Spinal cord (tissue), 10 donors: ENCODE data around the gene CNTNAP4. TPM values are rescaled to one million over a fixed set of nuclear protein-coding genes. Genes with fewer than 3 reads are reported as not detected.

Experiments
- DNase-seq, 6 donors: peaks; one replicate each; pipeline versions ENCODE4 v3.0.0 to v3.0.0-alpha.2; 2013 to 2015; ENCODE audit warnings: low spot score in 6 of 6, low read depth in 4 of 6
- H3K27ac ChIP-seq: one replicate; pipeline ENCODE4 v1.5.1; 2013; ENCODE audit warnings: low read depth, low read length, control low read depth
- H3K27me3 ChIP-seq: one replicate; pipeline ENCODE4 v1.6.1; 2013; ENCODE audit warnings: low read length; ENCODE audit not compliant: control insufficient read depth, insufficient read depth
- H3K36me3 ChIP-seq: one replicate; pipeline ENCODE4 v1.6.1; 2013; ENCODE audit warnings: low read length; ENCODE audit not compliant: control insufficient read depth, insufficient read depth
- H3K4me1 ChIP-seq: one replicate; pipeline ENCODE4 v1.6.1; 2013; ENCODE audit warnings: low read length; ENCODE audit not compliant: control insufficient read depth, insufficient read depth
- H3K4me3 ChIP-seq: one replicate; pipeline ENCODE4 v1.5.1; 2013; ENCODE audit warnings: low read depth, low read length, control low read depth
- H3K9me3 ChIP-seq: one replicate; pipeline ENCODE4 v1.6.1; 2013; ENCODE audit warnings: low read length; ENCODE audit not compliant: control insufficient read depth, insufficient read depth
- WGBS: methylation state at CpG from one replicate; pipeline ENCODE4 v1.1.5; 2013; ENCODE audit warnings: missing lambda C conversion rate; ENCODE audit not compliant: insufficient coverage; 5-methylcytosine and 5-hydroxymethylcytosine counted together
- polyA plus RNA-seq, 2 donors: library from polyadenylated mRNA; unstranded; fragments of 120-200 nt; gene quantifications; one replicate each; pipeline ENCODE4 v1.2.1, GENCODE V29; 2013; ENCODE audit not compliant: insufficient read length in 2 of 2
- total RNA-seq, 2 donors: library from RNA; depleted of rRNA in 1 of 2; stranded (reverse); fragments of 120-200 nt in 1 of 2; fragments of >200 nt in 1 of 2; gene quantifications; one replicate each; pipeline versions ENCODE4 v1.2.3 to v1.2.4, GENCODE V29; 2013 to 2014
- donor health status: healthy.

CNTNAP4 gene
- total and polyA plus RNA-seq, 4 donors = 17.3 to 56.0 (median 42.0) TPM

DNA sequence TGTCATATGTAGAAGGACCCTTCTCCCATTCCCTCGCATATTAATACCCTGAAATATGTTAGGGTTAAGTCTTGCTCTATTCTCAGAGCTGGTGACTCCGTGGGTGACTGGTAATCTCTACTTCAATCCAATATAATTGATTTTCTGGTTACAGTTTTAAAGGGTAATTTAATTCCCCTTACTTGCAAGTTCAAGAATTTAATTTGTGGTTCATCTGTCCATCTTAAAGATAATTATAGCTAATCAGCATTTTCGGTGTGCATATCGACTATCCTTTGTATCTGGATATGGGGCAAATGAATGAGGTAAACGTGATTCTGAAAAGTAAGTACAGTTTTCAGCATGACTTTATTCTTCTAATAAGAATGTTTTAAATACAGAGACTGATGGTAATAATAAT lies 250.0 kb downstream of the CNTNAP4 start:
- no peaks in the 10 kb centered on the region for H3K4me1 ChIP-seq
- H3K27ac ChIP-seq = no peak overlapping the region
- no CpG with 5 or more reads among the region's 5 CpGs for WGBS
- DNase-seq = no peak
- H3K4me3 ChIP-seq = no peak overlapping the region
- H3K27me3 ChIP-seq = no peaks in the 10 kb centered on the region
- H3K9me3 ChIP-seq = no peaks in the 10 kb centered on the region
- H3K36me3 ChIP-seq = no peaks in the 10 kb centered on the region

DNA sequence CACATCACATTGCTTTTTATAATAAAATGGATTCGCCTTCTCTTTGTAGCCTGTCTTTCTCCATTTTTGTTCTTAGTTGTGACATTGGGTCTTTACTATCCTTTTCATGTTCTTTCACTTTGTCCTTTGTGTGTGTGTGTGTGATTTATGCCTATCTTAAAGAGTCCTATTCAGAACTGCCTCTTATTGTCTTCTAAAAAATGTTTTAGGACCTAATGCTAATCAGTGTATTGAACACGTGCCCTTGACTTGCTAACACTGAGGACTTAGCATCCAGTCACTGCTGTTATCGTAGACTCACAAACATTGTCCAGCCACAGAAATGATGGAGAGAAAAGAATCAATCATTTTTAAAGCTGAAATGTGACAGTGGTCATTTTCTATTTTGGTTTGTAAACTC lies 251.9 kb downstream of the CNTNAP4 start:
- Histone ChIP-seq H3K27ac (no peak overlapping the region), H3K9me3 (no peaks in the 10 kb centered on the region)

DNA sequence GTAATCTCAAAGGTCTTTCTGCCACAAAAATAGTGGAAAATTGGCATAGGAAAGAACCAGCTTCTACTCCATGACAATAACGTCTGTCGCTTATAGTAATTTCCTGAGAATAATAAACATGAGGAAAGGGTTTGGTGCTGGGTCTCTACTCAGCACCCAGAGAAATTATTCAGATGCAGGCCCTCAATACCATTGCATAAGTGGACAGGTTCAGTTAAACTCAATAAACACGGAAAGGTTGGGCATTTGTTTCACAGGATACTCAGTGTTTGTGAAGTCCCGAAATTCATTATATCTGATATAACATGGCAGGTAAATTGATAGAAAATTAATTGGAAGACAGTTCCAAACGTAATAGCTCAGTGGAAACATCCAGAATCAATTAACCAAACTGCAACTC lies 254.0 kb downstream of the CNTNAP4 start:
- H3K27me3 ChIP-seq = no peaks in the 10 kb centered on the region
- H3K9me3 ChIP-seq = no peaks in the 10 kb centered on the region
- WGBS = no CpG with 5 or more reads among the region's 5 CpGs
- no peaks in the 10 kb centered on the region for H3K36me3 ChIP-seq
- H3K4me3 ChIP-seq = no peak overlapping the region
- H3K27ac ChIP-seq = no peak overlapping the region
- H3K4me1 ChIP-seq = no peaks in the 10 kb centered on the region
- no peak for DNase-seq

More for the DNA sequence above, 251.9 kb downstream of the CNTNAP4 start:
- H3K4me3 ChIP-seq = no peak overlapping the region
- WGBS = 20% methylated on average over 1 of the region's 3 CpGs
- no peak for DNase-seq
- no peaks in the 10 kb centered on the region for H3K27me3 ChIP-seq
- no peaks in the 10 kb centered on the region for H3K4me1 ChIP-seq
- no peaks in the 10 kb centered on the region for H3K36me3 ChIP-seq

DNA sequence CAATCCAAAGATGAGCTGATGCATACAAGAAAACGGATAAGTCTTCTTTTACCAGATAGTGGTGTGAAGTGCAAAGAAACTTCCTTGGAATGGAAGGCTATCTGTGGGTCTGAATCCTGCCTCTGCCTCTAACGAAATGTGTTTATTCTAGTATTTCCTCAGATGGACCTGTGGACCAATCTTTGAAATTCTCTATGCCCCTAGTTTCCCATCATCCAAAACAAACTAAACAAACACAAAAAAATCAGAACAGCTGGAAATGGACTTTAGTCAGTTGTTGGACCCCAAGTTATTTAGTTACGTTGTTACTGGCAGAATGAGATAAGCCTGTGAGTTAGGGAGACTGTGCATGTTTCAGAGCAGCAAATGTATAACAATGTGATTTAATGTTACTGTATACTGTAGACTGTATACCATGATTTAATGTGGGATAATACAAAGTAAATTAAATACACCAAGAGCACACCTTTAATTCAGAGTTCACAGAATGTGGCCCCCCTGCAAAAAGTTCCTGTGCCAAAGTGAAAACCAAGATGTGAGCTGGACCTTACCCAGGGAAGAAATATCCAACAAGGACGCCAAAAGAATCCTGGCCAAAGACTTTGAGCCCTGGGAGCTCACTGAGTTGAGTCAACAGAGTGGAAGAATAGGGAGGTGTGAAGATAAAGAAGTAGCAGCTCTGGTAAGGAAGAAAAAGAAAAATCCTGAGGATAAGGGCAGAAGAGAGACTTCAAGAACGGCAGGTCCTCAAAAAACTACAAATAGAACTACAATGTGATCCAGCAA lies 255.2 kb downstream of the CNTNAP4 start:
- peak in 1 of 6 donors; percentile 25 for DNase-seq
- no peak overlapping the region for H3K4me3 ChIP-seq
- H3K27ac ChIP-seq = no peak overlapping the region
- H3K36me3 ChIP-seq = no peaks in the 10 kb centered on the region
- H3K4me1 ChIP-seq = no peaks in the 10 kb centered on the region
- H3K9me3 ChIP-seq = no peaks in the 10 kb centered on the region
- no peaks in the 10 kb centered on the region for H3K27me3 ChIP-seq
- WGBS = 93% methylated on average over 3 of the region's 5 CpGs

DNA sequence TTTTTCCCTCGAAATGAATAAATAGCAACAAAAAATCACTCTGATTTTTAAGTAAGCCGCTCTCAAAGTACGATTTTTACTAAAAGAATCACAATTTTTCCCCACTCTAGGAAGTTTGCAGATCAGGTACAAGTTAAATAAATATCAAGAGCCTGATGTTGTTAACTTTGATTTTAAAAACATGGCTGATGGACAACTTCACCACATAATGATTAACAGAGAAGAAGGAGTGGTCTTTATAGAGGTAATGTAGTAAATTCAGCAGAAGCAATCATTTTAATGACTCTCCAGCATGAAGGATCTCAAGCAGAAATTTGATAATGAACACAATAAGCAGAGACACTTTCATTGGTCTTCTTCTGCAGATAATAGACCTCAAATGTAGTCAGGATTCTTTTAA lies 262.4 kb downstream of the CNTNAP4 start:
- Histone ChIP-seq H3K4me1 (no peaks in the 10 kb centered on the region), H3K9me3 (no peaks in the 10 kb centered on the region), H3K4me3 (no peak overlapping the region), H3K36me3 (no peaks in the 10 kb centered on the region), H3K27me3 (no peaks in the 10 kb centered on the region), H3K27ac (no peak overlapping the region)
- WGBS = no CpG with 5 or more reads among the region's 3 CpGs
- DNase-seq = no peak

DNA sequence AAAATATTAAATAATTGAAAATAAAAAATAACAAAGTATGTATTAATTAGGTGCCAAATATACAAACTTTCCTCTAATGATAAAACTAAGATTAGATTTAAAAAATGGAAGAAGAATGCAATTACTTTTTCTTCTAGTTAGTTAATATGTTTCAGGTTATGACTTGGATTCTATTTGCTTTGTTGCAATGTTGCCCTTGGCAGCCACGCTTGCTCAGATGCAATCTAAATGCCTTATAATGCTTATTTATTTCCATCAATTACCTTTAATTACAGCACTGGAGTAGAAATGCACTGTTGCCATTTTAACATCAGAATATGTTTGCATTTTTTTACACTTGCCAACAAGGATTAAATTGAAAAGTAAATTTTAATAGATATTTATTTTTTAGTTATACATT lies 263.9 kb downstream of the CNTNAP4 start:
- Histone ChIP-seq H3K36me3 (no peaks in the 10 kb centered on the region), H3K27ac (no peak overlapping the region), H3K9me3 (no peaks in the 10 kb centered on the region), H3K4me1 (no peaks in the 10 kb centered on the region), H3K27me3 (no peaks in the 10 kb centered on the region), H3K4me3 (no peak overlapping the region)
- WGBS = no CpG with 5 or more reads among the region's 1 CpG
- DNase-seq = peak in 1 of 6 donors; percentile 73

DNA sequence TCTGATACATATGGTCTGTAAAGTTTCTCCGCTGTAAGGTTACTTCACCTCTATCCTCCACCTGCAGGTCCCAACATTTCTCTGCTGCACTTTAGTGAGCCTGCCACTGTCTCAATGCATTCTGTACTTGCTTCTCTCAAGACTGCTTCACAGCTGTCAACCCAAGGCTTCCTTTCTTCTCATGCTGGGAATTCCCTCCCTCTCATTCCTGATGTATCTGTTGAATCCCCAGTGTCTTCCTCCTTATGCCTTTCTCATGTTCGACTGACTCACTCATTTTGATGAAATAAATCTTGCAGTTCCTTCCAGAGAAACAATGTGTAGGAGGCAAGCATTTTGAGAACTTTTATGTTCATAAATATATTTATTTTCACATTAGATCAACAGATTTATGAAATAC lies 288.3 kb downstream of the CNTNAP4 start:
- peak in 1 of 6 donors; percentile 32 for DNase-seq
- H3K4me3 ChIP-seq = no peak overlapping the region
- WGBS = 100% methylated on average over 1 of the region's 2 CpGs

DNA sequence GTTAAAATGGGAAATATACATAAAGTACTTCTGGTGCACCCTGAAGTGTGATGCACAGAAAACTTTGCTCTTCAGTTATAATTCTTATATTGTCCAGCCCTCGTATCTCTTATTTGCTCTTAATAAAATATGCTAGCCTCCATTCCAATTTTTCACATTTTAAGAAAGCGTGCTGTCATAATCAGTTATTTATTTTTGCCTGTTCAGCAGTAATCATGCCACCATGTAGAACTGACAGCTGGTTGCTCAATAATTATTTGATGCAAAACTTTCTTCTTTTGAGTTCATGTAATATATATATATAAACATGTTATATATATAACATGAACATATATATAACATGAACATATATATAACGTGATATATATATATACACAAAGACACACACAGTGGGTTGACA lies 294.6 kb downstream of the CNTNAP4 start:
- DNase-seq = no peak
- no peaks in the 10 kb centered on the region for H3K9me3 ChIP-seq
- no peak overlapping the region for H3K4me3 ChIP-seq
- H3K27me3 ChIP-seq = no peaks in the 10 kb centered on the region
- no peaks in the 10 kb centered on the region for H3K4me1 ChIP-seq
- no CpG with 5 or more reads among the region's 3 CpGs for WGBS
- H3K36me3 ChIP-seq = no peaks in the 10 kb centered on the region
- no peak overlapping the region for H3K27ac ChIP-seq

More for the DNA sequence above, 288.3 kb downstream of the CNTNAP4 start:
- H3K4me1 ChIP-seq = no peaks in the 10 kb centered on the region
- H3K27ac ChIP-seq = no peak overlapping the region
- H3K36me3 ChIP-seq = no peaks in the 10 kb centered on the region
- no peaks in the 10 kb centered on the region for H3K27me3 ChIP-seq
- H3K9me3 ChIP-seq = no peaks in the 10 kb centered on the region

DNA sequence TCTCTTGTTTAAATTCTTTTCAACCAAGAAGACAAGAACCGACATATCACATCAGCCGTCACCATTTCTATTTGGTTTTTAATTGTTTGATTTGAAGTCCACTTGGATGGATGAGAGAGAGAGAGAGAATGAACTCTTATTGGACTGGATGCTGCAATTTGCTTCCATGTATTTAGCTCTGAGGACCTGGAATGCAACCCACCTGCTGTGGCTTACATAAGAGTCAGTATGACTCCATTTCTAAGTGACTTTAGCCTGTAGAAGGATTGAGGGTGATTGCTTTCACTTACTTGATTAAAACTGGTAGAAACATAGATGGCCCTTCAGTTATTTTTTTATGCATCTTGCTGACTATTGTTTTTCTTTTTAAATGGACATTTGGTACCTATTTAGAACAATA lies 296.1 kb downstream of the CNTNAP4 start:
- H3K27me3 ChIP-seq = no peaks in the 10 kb centered on the region
- no peaks in the 10 kb centered on the region for H3K4me1 ChIP-seq
- H3K36me3 ChIP-seq = no peaks in the 10 kb centered on the region
- H3K27ac ChIP-seq = no peak overlapping the region
- no peak overlapping the region for H3K4me3 ChIP-seq
- no peaks in the 10 kb centered on the region for H3K9me3 ChIP-seq
- no peak for DNase-seq
- no CpG with 5 or more reads among the region's 2 CpGs for WGBS

DNA sequence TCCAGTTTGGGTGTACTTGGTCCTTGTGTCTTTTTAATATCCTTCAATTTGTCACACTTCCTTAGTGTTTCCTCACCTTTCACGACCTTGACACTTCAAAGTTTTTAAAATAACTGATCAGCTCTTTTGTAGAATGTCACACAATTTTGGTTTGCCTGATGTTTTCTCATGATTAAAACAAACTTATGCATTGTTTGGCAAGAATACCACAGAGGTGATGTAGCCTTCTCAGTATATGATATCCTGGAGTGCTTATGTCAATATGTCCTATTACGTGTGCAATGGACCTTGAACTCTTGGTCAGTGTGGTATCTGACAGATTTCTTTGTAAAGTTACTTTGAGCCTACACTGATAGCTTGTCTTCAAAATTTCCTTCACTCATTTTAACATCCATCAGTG lies 297.4 kb downstream of the CNTNAP4 start:
- H3K9me3 ChIP-seq = no peaks in the 10 kb centered on the region
- DNase-seq = no peak
- no peak overlapping the region for H3K27ac ChIP-seq
- no CpG with 5 or more reads among the region's 2 CpGs for WGBS
- H3K4me1 ChIP-seq = no peaks in the 10 kb centered on the region
- H3K4me3 ChIP-seq = no peak overlapping the region
- H3K36me3 ChIP-seq = no peaks in the 10 kb centered on the region
- no peaks in the 10 kb centered on the region for H3K27me3 ChIP-seq
